ENCODE measurements around the gene PC.

PC gene

GRCh38 chr11:66953081-66953833 lies 4.9 kb downstream of the PC start:
- DNase-seq: no peak

- DNase-seq: no peak
These were observed 6.3 kb downstream of the PC start for GRCh38 chr11:66951927-66952337.

DNA sequence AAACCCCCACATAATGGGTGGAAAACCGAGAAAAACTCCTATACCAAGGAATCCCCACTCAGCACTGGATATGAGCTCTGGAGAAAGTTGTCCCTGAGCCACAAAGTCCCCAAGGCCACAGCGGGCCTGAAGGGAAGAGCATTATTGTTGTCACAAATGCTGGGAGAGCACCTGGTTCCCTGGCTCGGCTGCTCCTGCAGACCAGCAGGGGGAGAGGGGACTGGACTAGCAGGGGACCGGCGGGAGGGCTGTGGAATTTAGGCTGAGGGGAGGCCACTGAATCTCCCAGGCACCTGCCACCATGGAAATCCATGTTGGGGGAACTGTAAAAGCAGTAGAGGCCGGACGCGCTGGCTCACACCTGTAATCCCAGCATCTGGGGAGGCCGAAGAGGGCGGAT lies 7.0 kb downstream of the PC start:
- no peak for DNase-seq

- peak; percentile 19 for DNase-seq
These were observed 8.1 kb downstream of the PC start for GRCh38 chr11:66950112-66950535.

- DNase-seq: no peak
These were observed 19.5 kb downstream of the PC start for GRCh38 chr11:66938582-66939135.

DNA sequence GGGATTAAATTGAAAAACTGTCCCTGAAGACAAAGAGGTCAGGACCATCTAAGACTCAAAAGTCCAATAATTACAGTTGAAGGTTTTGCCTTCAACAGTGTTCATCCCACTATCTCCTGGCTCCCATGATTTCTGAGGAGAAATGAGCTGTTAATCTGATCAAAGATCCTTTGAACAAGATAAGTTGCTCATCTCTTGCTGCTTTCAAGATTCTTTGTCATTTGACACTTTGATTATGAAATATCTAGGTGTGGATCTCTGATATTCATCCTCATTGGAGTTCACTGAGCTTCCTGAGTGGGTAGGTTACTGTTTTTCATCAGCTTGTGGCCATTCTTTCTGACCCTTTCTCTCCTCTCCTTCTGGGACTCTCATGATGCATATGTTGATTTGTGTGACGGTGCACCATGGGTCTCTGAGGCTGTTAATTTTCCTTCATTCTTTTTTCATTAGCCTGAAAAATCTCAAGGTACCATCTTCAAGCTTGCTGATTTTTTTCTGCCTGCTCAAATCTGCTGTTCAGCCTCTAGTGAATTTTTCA lies 20.9 kb downstream of the PC start:
- DNase-seq: no peak

GRCh38 chr11:66936311-66936711 lies 21.9 kb downstream of the PC start:
- no peak for DNase-seq

DNA sequence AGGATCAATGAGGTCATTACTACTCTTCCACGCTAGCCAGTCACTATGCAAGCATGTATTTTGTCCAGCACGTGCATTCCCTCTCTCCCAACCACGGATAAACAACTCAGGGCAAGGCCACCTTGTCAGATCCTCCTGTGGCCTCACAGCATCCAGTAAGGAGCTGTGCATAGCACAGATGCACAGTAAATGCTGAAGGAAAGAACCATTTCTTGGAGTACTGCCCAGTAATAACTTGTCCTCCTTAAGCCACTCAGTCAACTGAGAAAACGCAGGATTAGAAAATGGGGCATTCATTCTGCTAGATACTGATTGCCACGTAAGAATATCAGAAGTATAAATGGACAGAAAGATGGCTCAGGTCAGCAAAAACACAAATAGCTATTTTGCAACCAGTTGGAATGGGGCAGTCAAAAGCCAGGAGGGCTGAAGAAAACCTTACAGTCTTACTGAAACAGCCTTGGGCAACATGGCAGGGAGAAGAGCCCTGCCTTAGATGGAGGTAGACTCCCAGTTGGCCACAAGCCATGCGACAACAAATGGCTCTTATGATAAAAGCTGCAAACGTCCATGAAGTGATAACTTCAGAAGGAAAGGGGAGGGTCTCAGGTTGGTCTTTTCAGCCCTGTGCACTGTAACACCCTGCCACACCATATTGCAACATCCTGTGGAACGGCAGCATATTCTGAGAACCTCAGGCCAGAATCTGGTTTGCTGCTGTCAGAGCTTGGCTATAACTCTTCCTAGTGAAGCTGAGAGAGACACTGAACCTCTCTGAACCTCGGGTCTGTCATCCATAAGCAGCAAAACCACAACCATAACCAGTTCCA lies 23.0 kb downstream of the PC start:
- no peak for DNase-seq

GRCh38 chr11:66933531-66933930 lies 24.7 kb downstream of the PC start:
- no peak for DNase-seq

DNA sequence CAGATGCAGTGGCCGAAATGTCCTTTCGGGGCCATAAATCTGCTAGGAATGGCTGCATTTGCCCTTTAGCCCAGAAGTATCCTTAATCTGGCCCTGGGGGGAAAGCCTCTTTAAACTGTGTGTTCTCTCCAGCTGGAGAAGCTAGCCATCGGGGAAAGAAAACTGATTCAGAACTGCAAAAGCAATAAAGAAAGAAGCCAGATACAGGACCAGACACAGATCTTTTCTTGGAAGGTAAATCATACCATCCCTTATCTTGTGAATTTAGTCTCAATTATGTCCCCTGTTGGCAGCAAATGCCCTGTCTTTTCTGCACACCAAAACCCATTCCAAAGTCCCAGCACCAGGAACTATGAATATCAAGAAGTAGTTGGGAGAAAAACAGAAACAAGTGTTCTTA lies 25.6 kb downstream of the PC start:
- DNase-seq: no peak

GRCh38 chr11:66929753-66930152 lies 28.4 kb downstream of the PC start:
- DNase-seq: no peak

GRCh38 chr11:66924272-66924671 lies 33.9 kb downstream of the PC start:
- no peak for DNase-seq

- DNase-seq: no peak
These were observed 35.6 kb downstream of the PC start for GRCh38 chr11:66922551-66922950.

- no peak for DNase-seq
These were observed 37.0 kb downstream of the PC start for GRCh38 chr11:66920978-66921784.

DNA sequence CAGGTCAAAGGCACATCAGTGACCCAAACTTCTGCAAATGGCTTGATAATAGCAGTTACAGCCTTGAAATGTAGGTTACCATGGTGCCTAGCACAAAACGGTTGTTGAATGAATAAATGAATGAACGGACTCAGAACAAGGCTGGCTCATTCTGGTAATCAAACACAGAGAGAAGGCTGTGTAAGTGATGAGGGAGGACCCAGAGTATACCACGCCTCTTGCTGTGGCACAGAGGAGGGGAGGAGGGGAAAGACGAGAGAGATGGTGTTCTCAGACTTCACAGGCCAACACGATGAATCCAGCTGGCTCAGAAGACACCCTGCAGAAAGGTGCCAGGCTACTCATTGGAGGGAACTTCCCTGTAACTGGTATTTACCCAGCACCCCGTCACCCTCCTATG lies 38.3 kb downstream of the PC start:
- no peak for DNase-seq

DNA sequence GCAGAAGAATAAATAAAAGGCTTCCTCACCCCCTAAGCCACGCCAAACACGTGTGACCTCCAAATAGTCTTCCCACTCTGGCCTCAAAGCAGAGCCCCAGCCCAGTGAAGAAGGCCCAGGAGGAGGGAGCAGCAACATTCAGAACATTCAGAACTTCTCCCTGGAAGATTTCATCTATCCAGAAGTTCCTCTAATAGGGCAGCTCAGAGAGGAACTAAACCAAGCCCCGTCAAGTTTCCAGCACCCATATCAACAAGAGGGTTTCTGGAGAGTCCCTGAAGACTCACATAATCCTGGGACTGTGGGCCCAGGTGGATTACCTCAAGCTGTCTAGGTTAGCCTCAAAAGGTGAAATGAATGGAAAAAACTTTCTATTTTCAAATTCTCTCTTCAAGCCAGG lies 39.4 kb downstream of the PC start:
- DNase-seq: no peak

GRCh38 chr11:66915866-66916265 lies 42.3 kb downstream of the PC start:
- DNase-seq: no peak

DNA sequence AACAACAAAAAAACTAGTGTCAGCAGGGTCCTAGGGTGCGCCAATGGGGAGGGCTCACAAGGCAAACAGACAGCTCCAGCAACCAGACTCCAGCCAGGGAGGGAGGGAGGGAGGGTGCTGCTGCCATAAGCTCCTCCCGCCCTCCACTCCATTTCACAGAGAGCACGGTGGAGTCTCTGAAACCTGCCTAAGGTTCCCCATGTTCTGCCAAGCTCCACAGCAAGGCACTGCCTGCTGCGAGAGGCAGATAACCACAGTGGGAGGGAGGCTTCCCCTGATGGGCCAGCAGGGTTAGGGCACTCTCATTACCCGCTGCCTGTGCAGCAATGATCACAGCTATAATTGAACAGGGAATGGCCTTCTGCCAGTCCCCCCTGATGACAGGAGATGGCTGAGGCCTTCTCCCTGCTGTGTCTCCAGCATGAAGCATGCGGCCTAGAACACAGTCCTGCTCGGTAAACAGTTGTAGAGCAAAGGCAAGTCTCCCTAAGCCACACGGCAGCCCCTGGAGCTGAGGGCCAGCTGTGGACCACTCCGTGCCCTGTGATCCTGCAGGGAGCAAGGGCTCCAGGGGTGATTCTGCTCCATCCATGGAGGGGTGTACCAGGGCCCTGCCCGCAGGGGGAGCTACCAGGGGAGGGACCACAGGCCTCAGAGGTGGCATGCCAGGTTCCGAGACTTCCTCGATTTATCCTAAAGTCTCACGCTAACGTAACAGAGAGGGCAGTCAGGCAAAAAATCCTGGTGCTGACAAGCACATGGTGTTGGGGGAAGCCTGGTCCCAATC lies 42.9 kb downstream of the PC start:
- no peak for DNase-seq

GRCh38 chr11:66914505-66914904 lies 43.7 kb downstream of the PC start:
- DNase-seq: no peak

DNA sequence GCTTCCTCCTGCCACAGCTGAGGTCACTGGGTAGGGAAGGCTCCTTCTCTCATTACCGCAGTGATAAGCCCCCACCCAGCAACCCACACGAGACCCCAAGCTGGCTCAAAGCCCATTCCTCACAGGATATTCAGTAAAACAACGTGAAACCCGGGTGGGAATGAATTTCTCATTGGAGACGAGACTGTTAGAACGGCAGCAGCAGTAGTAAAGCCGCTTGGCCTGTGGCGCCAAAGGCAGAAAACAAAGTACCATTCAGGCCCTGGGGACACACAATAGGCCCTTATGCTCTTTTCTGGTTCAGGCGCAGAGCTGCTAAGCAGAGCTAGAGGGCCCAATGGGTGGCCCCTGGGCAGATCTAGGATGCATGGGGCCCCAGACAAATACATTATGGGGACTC lies 45.3 kb downstream of the PC start:
- no peak for DNase-seq

DNA sequence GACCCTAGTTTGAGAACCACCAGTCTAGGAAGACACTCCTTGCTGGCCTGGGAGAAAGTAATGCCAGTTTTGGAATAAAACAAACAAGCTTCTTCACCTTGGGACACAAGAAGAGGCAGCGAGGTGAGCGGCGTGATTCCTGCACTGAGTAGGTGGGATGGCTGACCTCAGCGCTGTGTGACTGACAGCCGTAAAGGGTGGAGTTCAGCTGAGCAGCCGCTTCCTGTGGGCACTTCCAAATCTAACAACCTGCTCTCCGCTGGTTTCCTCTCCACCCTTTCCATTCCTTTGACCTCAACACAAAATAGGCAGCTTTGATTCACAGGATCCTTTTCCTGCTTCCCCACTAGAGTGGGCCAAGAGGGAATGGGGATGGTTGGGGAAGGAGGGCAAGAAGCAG lies 45.8 kb downstream of the PC start:
- DNase-seq: no peak

DNA sequence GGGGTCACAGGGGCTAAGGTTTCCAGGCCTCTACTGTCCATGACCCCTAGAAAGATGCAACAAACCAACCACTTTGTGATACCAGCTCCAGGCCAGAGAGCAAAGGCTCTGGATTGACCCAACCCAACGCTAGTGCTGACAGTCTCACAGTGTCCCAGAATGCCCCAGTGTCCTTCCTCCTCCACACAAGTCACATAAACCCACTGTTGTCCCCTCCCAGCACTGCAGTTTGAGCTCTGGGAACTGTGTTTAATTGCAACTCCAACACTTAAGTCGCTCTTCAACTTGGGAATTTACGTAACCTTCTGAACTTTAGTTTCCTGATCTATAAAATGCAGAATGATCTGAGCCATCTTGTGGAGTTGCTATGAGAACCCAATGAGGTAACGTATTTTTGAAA lies 47.5 kb downstream of the PC start:
- DNase-seq: no peak

All from activated naive CD4-positive, alpha-beta T cell treated with Interleukin-2 at 50 U/mL for 16 hours (primary cell).